HG03521 (cell line): Measurements from ENCODE around the gene SMAD2.

Source experiments
- ATAC-seq: cut with Tn5 transposase; IDR thresholded peaks from one replicate; pipeline ENCODE4 v1.9.1; 2021; ENCODE audit warnings: mild to moderate bottlenecking, moderate library complexity; ENCODE audit not compliant: unreplicated experiment

The SMAD2 gene

DNA sequence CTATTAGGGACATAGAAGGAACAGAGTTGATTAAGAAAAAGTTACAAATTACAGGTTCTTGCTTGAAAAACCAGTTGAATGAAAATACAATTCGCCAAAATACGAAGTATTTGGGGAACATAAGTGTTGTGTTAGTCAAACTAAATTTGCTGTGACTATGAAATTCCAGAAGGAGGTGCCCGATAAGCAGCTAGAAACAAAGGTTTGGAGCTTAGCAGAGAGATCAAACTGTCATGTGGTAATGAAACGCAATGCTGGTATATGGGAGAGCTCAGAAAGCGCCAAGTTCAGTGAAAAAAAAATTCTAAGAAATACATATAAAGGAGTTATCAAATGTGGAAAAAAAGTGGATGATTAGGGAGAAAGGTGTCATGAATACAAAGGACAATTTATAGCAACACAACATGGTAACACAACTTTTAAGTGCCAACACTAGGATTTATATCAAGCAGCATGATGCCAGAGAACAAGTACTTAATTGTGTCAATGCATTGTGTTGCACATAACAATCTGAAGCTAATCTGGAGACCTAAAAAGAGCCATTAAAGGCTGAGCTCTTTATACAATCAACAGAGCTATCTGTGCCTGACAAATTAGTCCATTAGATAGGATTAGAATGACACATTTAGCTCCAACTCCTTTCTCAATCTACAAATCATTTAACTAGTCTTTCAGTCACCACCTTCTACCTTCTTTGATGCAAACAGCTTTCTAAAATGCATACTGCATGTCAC lies 31.2 kb downstream of the SMAD2 start:
- no peak for ATAC-seq

DNA sequence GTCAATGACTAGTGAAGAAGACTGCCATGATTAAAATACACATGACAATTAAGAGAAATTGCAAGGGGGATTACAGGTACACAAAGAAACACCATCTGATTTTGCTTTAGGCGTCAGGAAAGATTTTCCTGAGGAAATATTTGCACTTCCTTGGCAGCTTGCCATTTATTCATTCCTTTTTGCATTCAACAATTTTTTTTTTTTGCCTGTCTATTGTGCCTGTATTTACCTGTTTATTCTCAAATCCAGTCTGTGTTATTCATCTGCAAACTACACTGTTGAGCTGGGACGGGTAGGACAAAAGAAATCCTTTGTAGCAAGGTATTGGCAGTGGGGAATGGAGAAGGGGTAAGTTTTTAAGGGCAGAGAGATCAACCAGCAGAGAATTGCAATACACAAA lies 31.8 kb downstream of the SMAD2 start:
- no peak for ATAC-seq

DNA sequence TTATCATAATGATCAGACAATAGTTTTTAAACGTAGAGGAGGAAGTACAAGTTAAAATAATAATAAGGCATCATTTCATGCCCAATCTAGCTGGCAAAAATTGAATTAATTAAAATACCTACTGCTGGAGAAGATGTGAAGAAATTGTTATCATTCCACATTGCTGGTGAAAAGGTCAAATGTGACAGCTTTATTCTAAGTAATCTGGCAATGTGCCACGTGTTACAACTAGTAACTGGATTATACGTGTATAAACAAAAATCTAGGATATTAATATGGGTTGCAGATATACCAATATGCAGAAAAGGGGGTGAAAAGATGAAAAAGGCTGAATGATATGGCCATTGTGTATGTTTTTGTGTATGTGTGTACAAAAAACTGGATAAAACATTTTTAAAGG lies 32.4 kb downstream of the SMAD2 start:
- no peak for ATAC-seq

DNA sequence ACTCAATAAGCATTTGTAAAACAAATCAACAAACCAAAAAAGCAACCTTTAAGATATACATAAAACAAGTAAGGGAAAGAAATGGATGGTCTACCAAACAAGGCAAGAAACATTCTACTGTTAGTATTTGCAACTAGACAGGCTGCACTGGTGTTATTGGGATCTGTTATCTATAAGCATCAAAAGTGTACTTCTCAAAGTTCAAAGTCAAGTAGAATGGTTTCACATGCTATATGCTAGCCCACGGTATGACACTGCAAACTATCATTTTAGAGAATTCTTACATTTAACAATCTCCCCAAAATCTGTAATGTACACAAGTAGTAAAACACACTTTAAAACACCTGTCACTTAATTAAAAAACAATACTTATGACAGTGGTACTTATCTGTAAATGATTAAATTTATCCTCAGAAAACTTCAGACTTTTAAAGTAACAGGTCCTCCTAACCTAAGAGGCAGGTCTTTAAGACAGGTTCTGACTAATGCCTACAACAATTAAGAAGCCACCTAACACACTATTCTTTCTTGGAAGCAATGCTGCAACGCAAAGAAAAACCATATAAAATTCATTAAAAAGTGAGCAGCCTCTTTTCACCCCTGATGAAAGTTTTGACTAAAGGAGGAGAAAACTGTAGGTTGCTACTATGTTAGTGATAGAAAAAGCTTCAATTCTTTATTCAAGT lies 34.8 kb downstream of the SMAD2 start:
- ATAC-seq, result no peak

DNA sequence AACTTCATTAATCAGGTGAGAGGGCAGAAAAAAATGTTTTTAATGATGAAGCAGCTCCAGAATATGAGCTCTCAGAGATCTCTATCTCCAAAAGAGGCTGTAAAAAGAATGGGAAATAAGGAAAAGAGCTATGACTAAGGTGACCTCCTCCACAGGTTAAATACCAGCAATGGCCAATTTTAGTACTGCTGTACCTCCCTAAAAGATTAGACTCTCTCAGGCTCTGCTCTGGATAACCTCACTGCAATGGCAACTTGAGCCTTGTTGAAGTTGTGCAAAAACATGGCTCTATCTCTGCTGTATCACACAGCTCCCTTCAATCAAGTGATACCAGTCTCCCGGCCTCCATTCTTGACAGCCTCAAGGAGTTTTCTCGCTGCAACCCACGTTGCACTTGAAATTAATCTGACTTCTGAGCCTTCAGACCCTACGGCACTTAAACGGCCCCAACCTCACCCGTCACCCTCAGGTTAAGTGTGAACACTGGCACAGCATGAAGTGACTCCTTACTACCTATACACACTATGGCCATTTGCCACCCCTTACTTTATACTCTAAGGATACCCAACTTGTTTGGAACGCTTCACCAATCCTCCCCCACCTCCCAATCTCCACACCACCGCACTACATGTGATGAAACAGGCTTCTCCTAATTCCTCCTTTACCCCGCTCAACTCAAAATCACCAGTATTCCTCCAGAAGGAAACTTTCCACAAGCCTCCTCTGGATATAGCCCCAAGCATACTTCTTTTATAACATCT lies 36.3 kb downstream of the SMAD2 start:
- ATAC-seq, result no peak

DNA sequence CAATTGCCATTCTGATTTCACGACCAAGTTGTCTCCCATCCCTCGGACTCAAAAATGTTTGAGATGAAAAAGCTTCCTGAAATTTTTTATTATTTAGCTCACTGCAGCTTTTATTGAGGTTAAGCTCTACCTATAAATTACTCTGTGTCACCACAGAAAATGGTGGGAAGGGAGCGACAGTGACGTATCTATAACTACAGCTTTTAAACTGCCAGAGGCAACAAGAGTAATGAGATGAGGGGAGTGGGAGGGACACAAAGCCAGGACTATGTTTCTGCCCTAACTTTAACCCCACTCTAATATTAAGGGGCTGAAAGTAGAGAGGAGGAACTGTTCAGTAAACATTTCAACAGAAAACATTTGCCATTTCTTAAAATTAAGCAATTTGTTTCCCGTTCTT lies 37.4 kb downstream of the SMAD2 start:
- no peak for ATAC-seq

DNA sequence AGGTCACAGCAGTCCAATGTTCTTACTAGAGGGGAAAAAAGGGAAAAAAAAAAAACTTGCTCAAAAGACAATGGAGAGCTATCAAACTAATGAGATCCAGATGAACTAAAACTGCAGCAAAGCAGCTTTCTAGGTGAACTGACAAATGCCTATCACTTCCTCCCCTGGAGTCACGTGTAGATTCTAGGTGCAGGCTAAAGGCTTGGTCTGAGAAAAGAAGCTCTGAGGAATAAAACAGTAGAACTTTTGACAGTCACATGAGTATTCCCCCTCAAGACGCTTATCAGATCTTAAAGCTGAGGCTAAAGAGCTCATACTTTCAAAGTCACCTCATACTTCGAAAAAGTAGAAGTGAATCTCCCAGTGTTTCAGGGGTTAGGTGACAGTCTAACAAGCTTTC lies 42.3 kb downstream of the SMAD2 start:
- ATAC-seq, result no peak

DNA sequence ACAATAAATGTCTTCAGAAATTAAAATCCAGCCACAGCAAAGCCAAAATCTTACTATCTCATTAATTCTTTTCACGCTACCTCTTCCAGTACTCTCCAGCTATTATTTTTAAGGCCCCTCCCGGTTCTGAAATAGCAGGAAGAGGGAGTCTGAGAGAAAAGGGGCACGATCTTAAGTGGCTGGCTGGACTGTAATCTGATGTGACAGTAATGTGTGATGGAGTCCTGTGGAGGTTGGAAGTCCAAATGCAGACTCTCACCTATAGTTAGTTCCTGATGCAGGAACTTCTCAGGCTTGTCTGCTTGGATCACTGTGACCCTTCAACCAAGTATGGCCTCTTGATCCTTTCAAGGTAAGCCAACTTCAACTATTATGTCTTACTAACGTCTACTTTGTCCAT lies 43.2 kb downstream of the SMAD2 start:
- no peak for ATAC-seq

DNA sequence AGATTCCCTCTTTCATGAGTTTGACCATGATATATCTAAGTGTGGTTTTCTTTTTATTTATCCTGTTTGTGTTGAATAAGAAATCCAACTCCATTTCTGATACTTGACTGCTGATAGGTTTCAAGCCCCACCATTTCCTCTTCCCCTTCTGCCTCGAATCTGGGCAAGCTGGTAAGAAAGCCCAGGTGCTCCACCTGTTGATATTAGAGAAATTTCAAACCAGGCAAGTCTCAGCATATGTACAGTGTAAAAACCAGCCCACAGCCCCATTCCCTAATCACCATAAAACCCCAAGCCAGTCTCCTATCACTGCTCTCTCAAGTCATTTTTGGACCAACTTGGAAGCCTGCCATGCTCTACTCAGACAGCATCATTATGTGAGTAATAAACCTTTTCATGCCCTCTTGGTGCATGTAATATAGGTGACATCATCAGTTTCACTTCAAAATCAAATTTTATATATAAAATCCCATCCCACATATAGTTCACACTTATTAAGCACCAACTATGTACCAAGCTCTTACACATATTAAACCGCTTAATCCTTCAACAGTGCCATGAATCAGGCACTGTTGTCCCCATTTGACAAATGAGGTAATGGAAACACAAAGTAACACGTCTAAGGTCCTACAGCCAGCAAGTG lies 46.6 kb downstream of the SMAD2 start:
- ATAC-seq, result no peak

DNA sequence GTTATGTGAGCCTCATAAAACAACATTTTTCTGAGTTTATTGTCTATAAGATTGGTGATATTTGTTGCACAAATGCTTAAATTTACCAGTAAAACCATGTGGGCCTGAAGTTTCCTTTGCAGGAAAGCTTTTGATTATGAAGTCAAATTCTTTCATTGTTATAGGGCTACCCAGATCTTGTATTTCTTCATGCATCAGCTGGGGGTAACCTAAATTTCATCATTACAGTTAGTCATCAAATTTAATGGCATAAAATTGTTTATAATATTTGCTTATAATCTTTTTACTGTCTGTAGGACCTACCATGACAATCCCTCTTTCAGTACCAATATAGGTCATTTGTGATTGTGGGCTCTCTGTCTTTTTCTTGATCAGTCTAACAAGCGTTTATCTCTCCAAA lies 47.8 kb downstream of the SMAD2 start:
- no peak for ATAC-seq

DNA sequence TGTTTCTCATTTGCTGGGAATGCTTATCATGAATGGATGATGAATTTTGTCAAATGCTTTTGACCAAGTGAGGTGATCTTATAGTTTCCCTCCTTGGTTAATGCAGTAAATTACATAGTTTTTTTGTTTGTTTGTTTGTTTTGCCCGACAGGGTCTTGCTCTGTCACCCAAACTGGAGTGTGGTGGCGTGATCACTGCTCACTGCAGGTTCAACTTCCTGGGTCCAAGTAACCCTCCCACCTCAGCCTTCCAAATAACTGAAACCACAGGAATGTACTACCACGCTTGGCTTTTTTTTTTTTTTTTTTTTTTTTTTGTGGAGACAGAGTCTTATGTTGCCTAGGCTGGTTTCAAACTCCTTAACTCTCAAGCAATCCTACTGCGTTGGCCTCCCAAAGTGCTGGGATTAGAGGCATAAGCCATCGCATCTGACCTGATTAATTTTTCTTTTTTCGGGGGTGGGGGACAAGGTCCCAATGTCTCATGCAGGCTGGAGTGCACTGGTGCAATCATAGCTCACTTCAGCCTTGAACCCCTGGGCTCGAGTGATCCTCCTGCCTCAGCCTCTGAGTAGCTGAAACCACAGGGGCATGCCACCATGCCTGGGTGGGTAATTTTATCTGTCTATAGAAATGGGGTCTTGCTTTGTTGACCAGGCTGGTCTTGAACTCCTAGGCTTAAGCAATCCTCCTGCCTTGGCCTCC lies 48.6 kb downstream of the SMAD2 start:
- ATAC-seq, result no peak

DNA sequence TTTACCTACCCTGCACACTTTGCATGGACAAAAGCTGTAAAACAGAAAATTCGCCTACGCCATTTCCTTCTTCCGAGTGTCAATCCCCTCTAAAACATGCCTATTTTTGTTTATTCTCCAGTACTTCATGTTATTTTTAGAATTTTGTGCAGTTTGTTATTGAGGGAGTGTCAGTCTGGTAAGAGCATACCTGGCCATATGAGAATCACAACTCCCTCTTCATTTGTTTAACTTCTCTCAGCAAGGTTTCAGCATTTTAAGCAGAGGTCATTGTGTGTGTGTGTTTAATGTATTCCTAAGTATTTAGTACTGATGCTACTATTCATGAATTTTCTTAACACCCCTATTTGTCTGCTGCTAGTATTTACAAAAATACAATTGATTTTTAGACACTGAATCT lies 49.4 kb downstream of the SMAD2 start:
- no peak for ATAC-seq

DNA sequence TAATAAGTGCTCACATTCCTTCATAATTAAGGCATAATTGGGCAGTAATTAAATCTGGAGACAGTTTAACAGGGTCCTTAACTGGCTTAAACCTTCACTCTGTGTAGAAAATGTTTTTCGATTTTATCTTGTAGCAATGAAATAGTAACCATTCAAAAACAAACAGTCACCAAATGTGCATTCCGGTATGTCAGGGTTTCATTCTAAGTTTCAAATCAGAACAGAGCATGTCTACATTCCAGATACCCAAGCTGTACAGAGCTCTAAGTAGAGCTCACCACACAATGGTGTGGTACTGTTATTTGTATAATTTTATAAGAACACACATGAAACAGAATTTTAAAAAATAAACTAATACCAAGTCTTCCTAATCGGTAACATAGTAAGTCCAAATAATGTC lies 52.6 kb downstream of the SMAD2 start:
- ATAC-seq, result no peak

DNA sequence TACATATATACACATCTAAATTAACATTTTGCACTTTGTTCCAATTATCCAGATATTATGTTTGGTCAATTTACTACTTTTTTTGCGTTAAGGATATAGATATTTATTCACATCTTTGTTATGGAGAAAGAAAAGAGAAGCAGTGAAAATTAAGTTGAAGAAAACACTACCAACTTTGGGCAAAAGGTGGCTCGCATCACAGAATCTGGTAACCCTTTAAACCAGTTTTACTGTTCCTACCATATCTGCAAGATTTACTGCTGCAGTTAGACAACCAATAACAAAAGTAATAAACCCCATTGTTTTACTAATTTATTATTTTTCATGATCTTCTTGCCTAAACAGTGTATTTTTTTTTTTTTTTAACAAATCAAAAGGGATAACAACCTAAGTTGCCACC lies 53.6 kb downstream of the SMAD2 start:
- no peak for ATAC-seq

DNA sequence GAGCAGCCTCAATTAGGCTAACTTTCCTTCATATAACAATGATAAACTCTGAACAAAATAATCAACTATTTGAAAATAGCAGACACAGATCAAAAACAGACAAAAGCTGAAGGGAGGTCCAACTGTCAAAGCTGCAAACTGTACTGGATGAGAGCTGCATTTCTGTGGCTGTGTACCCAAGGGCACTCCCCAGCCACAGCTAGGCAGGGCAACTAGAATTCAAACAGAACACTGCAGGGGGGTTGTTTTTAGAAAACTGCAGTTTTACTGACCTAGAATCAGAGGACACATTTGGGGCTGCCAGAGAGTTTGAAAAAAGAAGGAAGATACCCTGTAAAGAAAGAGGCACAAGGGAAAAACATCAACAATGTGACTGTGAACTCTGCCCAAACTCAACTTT lies 56.8 kb downstream of the SMAD2 start:
- ATAC-seq, result no peak

DNA sequence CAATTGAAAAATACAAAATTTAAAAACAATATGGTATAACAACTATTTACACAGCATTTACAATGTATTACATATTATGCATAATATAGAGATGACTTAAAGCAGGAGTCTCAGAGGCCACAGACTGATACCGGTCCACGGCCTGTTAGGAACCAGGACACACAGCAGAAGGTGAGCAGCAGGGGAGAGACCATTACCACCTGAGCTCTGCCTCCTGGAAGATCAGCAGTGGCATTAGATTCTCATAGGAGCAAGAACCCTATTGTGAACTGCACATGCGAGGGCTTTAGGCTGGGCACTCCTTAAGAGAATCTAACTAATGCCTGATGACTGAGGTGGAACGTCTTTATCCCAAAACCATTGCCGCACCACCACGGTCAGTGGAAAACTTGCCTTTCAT lies 58.0 kb downstream of the SMAD2 start:
- no peak for ATAC-seq

DNA sequence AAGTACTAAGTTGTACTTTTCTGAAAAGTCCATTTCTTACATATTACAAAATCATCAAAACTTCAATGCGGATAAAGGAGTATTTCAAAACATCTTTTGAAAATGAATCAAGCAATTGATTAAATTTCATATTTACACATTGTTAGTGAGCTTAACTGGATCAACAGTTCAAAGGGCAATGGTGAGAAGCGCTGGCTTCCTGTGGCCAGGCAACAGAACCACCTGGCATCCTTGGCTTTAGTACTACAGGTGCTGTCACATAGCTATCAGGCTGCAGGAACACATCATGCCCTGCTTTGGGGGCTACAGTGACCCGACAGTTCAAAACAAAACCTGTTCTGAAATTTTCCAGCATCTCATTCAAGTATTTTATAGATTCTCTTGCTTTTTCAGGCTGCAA lies 59.2 kb downstream of the SMAD2 start:
- ATAC-seq, result no peak

DNA sequence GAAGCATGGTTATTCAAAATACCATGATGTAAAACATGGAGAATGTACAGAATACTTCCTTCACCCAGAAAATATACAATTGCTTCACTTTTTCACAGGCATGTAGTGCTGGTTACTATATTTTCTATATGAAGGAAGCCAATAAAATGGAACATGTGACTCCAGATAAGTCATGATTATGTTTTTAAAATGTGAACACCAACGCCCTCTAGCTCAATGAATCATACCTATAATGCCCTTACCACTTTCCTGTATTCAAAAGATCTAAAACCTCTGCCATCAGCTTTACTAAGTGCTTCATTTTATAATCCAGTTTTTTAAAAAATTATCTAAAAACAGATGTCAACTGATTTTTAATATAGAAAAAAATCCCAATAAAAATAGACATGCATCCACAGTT lies 59.9 kb downstream of the SMAD2 start:
- ATAC-seq, result no peak

DNA sequence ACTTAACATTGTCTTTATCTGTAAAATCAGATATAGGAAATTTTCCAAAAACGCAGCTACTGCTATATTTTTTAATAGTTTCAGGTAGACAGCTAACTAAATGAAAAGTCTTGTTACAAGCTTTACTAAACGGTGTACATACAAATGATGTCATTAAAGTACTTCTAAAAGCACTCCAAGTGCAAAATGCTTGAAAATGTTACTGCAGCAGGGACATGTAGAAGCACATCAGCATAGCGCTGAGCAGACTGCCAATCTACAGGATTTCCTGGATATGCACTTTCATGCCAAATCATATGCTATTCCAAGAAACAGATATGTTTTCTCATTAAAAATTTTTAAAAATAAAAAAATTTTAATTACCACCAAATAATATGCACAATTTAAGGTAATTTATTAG lies 61.7 kb downstream of the SMAD2 start:
- ATAC-seq, result no peak

DNA sequence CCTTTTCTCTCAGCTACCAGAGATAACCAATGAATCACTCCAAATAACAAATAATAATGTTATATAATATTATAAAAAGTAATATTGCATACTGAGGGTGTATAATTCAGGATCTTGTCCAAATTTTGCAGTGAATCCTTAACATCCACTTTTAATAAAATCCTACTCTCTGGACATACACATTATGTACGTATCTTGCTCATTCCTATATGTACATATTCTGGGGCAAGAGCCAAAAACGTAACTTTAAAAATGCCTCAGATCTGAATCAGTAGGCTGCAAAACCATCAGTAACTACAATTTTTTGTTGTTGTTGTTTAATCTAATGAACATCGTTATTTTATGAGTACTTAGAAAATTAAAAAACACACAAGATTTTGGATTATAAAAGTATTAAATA lies 65.3 kb downstream of the SMAD2 start:
- no peak for ATAC-seq

DNA sequence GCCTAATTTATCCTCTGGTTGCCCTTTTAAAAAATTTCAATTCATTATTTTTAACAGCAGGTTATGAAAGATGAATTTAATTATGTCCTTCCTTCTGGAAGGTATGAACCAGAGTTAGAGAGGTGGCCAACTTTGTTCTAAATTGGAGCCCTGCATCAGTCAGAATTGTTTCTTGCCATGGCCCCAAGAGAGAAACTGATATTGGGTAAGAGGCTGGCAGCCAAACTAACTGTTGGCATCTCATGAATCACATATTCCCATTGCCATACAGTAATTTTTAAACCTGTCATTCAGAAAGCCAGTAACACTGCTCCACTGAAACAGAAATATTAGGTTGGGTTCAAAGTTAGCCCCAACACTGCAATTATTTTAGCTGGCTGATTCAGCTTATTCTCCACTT lies 67.4 kb downstream of the SMAD2 start:
- no peak for ATAC-seq
